IPS DF 19.7 (cell line): ENCODE data around the gene TUBB1.
"Not testable (repeated sequence)": the region's sequence is repeated elsewhere in the genome, so short reads cannot be mapped to it uniquely, and the experiment has no call there.

Source experiments
- DNase-seq: peaks from one replicate; pipeline ENCODE4 v3.0.0-alpha.2; 2013; ENCODE audit warnings: low read depth, low spot score

TUBB1 gene

DNA sequence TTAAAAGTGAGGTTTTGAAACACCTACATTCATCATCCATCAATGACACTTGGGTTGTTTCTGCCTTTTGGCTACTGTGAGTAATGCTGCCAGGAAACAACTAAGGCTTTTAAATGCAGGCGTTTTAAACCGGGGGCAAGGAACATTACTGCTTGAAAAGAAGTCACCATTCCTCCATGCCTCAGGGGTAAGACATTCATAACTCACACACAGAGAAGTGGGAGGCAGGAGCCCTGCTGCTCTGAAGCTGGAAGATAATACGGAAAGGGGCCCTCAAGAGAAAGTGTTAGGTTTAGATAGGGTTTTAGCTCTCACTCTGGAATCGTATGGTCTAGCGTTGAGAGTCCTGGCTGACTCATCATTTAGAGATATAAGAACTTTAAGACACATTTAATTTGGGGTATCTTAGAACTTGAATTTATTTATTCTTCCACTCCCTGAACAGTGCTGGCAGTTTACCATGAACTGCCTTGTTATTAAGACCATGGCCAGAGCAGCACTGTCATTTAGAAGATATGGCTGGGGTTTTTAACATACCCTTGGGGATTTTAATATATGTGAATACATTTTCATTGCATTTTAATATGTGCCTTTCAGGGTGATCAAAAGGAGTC lies 1.8 kb downstream of the TUBB1 start:
- DNase-seq = no peak

DNA sequence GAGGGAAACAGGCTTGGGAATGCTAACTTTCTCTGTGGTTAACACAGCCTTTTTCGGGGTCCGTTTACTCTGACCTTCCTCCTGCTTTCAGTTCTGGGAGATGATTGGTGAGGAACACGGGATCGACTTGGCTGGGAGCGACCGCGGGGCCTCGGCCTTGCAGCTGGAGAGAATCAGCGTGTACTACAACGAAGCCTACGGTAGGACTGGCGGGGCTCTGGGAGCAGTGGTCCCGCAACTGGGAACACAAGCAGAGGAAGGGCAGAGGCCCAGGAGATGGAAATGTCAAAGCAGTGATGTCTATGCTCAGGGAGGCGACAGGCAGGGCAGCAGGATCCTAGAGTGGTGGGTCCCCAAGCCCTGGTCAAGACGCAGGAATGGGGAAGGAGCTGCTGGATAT lies 3.5 kb downstream of the TUBB1 start:
- DNase-seq = no peak

DNA sequence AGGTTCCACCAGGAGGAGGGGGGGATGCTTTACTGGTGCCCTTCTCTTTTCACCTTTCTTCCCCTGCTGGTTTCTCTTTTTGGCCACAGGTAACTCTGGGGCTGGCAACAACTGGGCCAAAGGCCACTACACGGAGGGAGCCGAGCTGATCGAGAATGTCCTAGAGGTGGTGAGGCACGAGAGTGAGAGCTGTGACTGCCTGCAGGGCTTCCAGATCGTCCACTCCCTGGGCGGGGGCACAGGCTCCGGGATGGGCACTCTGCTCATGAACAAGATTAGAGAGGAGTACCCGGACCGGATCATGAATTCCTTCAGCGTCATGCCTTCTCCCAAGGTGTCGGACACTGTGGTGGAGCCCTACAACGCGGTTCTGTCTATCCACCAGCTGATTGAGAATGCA lies 4.4 kb downstream of the TUBB1 start:
- DNase-seq = no peak

DNA sequence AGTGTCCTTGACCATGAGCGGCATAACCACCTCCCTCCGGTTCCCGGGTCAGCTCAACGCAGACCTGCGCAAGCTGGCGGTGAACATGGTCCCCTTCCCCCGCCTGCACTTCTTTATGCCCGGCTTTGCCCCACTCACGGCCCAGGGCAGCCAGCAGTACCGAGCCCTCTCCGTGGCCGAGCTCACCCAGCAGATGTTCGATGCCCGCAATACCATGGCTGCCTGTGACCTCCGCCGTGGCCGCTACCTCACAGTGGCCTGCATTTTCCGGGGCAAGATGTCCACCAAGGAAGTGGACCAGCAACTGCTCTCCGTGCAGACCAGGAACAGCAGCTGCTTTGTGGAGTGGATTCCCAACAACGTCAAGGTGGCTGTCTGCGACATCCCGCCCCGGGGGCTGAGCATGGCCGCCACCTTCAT lies 4.9 kb downstream of the TUBB1 start:
- no peak for DNase-seq

DNA sequence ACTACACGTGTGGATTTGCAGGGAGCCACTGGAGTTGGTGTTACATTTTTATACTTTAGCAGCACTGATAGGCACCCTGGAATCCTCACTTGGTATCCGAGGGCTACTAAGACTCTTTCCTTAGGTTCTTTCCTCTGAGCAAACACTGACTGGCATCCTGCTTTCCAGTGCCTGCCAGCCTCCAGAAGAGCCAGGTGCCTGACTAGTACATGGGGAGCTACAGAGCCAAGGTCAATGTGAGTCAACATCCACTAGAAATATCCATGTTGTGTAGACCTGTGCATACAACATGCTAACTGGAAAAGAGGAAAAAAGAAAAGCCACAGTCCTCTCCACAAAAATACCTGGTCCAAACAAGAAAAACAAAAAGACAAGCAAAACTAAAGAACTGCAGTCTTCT lies 5.9 kb downstream of the TUBB1 start:
- DNase-seq = no peak

DNA sequence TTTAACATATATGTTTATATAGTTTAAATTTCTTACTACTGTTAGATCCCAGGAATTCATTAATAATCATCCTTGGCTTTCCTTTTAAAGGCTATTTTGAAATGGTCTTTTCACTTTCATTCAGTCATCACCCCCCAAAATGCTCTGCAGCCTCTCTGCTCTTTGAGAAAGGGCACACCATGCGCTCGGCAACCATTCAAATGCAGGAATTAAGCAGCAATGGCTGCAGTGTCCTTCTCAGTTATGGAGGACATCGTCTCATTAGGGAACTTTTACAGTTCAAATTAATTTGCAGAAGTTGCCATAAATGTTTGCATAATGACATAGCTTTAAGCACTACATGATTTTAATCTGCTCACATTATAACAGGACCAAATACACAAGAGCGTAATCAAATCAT lies 6.3 kb downstream of the TUBB1 start:
- DNase-seq = no peak

DNA sequence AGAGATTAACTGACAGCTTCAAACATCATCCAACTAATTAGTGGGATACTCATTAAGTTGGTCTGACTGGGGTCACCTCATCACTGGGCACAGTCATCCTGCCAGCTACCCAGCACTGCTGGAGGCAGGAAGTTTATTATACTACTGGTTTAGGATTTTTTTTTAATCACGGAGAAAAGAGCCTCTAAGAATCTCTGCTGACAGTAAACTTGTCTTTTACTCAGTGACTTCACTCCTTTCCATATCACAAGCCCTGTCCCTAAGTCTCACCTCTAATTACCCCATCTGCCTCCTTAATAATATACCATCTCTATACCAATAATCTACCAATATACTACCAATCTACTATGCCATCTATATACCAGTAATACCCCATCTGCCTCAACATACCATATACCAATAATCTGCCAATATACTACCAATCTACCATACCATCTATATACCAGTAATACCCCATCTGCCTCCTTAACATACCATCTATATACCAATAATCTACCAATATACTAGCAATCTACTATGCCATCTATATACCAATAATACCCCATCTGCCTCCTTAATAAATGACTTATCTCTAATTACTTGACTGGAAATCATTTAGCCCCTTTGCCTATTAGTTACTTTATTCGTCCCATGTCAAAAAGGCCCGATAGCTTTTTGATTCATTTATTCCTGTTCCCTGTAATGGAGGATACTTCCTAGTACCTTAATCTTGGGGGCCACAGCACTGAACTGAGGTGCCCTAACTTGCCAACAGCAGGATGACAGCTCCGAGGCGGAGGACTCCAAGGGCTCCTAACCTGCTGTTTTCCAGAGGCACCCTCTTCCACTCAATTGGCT lies 7.9 kb downstream of the TUBB1 start:
- no peak for DNase-seq

DNA sequence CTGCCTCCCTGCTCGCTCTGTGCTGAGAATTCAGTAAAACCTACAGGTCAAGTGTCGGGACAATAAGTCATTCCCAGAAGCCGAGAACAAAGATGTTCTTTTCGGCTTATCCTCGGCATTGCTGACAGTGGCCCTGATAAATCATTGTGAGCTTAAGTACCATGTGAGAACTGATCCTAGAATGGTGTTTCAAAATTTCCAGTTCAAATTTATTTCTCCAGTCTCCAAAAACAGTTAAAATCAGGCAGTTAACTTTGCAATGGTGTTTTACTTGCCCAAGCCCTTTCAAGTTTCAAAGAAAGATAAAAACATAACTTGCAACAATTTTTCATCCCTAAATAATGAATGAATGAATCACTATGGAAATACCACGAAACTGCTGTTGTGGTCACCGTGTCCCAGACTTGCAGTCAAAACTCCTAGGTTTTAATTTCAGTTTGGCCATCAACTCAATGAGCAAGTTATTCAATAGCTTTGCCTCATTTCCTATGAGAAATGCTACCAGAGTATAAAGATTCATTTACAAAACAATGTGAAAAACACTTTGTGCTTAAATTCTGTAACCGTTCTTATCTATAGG lies 8.6 kb downstream of the TUBB1 start:
- DNase-seq = no peak

DNA sequence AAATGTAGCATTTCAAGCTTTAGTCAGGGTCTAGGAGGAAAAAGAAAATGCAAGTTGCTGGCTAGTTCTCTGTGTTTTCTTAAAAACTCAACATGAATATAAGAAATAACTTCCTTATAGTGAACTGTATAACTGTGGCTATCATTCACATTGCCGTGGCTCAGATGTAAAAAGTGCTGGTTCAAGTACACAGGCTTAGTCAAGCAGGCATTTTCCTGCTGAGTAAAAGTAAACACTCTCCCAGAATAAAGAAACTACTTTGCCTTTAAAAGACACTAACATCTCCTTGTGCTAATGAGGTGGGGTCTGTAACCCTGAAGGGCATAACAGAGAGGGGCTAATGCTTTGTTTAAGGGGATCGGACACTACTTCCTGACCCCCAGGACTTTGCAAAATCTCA lies 9.6 kb downstream of the TUBB1 start:
- no peak for DNase-seq

DNA sequence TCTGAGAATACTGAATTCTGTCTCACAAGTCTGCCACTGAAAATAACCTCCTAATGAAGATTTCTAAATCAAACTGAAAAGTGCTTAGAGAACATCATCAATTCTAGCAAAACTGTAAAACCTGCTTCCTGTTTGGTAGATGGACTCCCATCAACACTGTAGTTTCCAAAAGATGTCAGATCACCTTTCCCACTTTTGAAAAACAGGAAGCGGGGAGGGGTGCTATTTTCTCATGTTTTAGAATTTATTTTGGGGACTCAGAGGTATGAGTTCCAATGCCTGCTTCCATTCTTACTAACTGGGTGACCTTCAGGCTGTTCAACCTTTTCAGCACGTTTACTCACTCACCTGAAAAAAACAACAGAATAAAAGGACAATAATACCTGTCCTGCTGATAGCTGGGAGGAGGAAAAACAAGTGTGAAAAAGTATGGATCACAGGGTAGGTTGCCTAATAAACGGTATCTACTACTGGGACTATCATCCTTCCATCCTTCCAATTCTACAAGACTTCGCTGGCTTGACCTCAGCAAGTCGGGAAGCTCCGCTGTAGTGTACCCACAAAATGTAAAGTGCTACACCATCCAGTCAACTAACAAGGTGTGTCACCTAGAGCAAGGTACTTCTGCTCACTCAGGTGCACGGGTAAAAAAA lies 11.8 kb downstream of the TUBB1 start:
- DNase-seq = no peak

DNA sequence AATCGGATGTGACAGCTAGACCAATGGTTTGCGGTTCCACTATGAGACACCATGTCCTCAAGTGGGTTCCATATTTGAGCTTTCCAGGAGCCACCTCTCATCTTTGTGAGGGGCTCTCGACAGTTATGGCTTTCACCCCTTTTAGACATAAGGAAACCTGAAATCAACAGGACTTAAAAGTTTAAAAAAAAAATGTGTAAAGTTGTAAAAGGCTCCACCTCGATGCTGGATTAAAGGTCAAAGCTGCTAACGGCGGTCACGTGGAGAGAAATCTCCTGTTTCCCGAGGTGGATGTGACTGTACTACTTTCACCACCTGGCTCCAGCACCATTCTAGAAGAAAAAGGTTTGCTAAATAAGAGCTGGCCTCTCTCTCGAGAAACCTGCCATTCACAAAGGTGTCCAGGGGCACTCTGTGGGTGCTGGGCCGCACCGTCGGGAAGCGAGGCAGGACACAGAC lies 12.4 kb downstream of the TUBB1 start:
- no peak for DNase-seq

DNA sequence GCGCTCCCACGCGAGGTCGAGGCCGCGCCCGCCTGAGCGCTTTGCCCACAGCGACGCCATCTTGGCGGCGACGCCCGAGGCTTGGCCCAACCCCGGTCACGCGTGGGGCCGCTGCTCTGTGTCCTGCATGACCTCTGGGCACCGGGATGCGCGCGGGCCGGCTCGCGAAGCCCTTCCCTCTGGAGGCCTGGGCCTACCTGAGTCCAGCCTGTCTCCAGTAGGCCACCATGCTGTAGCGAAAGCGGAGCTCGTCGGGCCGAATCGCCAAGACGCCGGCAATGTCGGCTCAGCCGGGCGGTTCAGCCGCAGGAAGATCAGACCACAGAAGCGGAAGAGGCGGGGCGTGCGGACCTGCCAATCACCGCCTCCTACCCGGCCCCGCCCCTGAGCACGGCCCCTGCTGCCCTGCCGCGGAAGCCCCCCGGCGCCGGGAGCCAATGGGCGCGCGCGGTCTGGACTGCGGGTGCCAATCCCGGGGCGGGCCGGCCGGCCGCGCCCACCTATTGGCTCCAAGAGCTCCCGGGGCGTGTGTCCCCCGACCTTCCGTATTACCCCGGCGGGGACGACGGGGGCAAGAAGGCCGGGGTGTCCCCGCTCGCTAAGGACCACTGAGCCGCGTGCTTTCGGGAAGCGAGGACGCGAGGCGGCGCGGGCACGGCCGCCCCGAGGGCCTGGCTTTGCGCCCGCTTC lies 12.9 kb downstream of the TUBB1 start, which contains the start of gene ATP5F1E:
Gene ATP5F1E, minus strand, starts transcription at position 313 of the 690 bp plus-strand sequence. Its CDS starts 84 bp downstream, at position 229.
- no peak for DNase-seq

DNA sequence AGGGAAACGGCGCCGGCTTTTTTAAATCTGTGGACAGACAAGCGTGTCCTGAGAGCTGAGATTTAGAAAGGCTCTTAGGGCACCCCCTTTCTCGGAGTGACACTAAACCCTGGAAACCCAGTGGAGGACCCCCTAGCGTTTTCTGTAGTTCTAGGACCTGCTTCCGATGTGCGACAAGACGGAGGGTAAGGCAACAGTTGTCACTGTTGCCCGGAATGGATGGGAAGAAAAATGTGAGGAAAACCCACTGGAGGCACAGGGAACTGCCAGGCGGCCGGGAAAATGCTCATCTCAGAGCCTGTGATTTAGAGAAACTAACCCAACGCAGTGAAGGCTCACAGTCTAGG lies 13.5 kb downstream of the TUBB1 start:
- DNase-seq = no peak

DNA sequence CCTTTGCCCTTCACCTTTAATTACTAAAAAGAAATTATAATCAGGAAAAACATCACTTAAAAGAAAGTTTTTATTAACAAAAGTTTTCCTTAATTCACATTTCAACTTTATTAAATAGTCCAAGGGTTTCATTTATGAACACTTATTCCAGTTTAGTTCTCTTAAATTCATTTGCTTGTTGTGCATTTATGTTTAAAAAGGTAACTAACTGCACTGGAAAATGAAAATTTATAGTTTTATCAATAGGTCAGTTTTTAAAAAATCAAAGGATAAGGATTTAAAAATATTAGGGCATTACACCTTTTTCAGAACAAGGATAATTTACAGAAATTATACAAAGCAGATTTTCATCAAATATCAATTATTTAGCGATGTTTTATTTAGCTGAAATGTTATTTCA lies 13.9 kb downstream of the TUBB1 start:
- DNase-seq = no peak

DNA sequence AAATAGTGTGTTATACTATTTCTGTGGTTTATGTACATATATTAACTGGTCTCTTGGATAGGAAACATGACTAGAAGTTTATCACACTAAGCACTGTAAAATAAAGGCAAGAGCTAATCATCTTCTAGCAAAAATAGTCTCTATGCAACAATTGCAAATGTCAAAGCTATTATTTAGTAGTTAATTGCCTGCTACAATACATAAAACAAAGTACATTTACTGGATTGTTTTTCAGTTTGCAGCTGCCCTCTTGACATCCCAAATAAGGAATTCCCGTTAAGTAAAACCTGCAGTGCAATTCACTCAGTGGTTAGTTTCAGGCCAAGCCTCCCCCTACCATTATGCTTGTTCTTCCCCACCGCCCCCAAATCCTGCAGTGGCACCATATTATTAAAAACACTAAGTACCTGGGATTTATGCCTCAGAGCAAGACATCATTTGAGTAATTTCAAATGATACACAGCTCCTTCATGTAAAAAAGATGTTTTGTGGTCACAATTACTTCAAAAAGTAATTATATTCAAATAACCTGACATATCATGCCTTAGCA lies 14.5 kb downstream of the TUBB1 start:
- DNase-seq = no peak

DNA sequence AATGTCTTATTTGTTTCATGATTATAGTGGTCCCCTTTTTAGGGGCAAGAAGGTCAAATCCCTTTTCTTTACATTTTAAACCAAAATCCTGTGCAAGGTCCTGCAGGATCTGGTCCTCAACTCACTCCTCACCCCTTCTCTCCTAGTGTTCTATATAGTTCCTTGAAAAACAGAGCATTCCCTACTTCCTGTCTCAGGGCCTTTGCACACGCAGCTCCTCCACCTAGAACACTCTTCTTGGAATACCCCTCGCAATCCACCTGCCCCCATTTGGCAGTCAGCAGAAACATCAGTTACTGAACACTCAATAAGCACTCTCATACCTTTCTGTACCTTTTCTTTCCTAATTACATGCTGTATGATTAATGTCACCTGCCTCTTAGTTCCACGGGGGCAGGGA lies 16.2 kb downstream of the TUBB1 start:
- DNase-seq = no peak

DNA sequence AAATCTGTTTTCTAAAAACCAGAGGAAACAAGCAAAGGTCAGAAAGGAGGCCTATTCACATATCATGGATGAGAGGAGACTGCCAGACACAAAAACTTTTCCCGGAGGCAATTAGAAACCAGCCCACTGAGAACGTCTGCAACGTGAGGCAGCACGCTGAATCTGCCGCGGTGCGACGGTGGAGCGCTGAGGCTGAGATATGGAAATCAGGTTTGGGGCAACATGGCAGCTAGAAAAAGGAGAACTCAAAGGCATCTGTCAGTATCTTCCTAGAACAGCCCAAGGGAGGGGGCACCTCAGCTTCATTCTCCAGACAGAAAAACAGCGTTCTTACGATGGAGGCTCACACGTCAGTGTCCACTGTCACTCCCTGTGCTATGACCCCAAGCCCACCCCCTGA lies 18.2 kb downstream of the TUBB1 start:
- no peak for DNase-seq

DNA sequence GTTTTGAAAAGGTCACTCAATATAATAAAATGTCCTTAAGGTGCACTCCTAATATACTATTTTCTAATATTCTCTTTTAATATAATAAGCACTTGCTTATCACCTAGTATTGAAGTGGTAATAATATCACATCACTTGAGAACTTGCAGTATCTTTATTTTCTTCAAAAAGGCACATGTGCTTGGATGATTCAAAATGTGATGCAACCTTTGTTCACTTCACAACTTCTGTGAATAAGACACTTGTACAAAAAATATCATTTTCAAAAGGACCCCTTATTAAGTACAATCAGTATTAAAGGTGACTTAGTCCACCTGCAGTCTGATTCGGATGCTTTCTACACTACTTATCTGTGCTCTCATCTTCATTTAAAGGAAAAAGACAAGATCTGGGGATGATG lies 20.0 kb downstream of the TUBB1 start:
- no peak for DNase-seq

DNA sequence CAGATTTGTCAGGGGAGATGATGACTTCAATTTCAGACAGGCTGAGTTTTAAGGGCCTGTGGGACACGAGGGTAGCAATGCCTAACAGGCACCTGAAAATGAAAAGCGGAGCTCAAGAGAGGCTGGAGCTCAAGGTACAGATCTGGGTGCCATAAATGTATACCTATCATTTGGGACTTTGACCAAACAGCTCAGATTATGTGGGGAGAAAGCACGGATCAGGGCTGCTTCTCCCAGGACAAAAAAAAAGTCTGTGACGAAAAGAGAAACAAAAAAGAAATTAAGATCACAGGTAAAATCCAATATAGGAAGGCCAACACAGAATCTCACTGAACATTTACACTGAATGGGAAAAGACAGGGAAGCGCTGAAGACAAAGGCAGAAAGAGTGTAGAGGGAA lies 21.4 kb downstream of the TUBB1 start:
- DNase-seq = no peak

DNA sequence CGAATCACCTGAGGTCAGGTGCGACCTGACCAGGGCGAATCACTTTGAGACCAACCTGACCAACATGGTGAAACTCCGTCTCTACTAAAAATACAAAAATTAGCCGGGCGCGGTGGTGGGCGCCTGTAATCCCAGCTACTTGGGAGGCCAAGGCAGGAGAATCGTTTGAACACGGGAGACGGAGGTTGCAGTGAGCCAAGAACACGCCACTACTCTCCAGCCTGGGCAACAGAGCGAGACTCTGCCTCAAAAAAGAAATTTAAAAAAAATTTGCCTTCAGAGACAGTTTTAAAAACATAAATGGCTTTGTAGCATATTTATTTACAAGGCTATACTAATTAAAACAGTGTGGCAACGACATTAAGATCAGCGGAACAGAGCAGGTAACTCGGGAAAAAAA lies 22.3 kb downstream of the TUBB1 start:
- DNase-seq = not testable (repeated sequence)

DNA sequence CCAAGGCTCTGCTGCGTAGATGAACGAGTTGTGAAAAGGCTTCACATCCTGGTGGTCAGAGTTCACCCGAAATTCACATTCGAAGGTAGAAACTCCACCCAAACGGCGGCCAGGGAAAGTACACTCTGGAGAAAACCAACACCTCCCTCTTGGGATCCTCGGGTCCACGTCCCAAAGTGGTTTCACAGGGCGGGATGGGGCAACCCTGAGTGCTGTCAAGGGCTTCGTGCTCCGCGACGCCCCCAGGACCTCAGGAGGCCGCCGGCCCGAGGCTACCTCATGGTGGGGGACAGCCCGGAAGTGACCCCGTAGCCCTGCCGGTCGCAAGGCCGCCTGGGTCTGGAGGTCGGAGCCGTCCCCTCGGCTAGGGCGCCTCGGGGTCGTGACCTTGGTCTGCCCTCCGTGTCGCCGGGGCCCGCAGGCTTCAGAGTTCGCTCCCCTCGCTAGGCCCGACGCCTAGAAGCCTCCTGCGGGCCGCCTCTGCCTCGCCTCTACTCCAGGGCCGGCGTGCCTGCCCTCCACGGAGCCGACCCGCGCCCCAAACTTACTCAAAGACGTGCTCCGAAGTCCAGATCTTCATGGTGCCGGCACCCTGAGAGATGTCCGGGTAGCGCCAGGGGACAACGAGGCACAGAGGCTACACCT lies 23.0 kb downstream of the TUBB1 start, which contains the start of gene PRELID3B:
Gene PRELID3B, minus strand, starts transcription at position 636 of the 645 bp plus-strand sequence. Its CDS starts 56 bp downstream, at position 580.
- DNase-seq = no peak
